ENCODE measurements around the gene FCHSD1. TPM values are rescaled to one million over a fixed set of nuclear protein-coding genes. Genes with fewer than 3 reads are reported as not detected.
A peak's percentile ranks its signal among the peaks of the same experiment; 100 is the strongest.

FCHSD1 gene
- total RNA-seq, 1 donor, result 41.1 TPM

DNA sequence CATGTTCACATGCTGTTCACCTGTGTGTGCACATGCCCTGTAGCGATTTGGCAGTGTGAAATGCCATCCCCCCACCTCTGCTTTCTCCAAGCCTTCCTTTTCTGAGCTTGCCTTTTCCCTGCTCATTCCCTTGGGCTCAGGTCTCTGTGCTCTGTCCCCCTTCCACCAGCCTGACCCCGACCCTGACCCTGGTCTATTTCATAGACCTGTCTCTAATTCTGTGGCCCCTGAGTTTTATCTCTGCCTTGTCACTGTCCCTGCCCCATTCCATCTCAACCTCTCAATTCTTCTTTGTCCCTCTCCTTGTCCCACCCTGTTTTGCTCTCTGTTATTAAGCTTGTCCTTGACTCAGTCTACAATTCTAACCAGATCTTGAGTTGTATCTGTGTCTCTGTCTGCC, 30.1 kb upstream of the FCHSD1 start:
- Histone ChIP-seq H3K4me3 (ENCODE audit: low read length) (peak overlapping the region; percentile 52), H3K4me1 (ENCODE audit: insufficient read depth, low read length) (peaks cover 42% of the 10 kb centered on the region), H3K27me3 (ENCODE audit: insufficient read depth, low read length) (no peaks in the 10 kb centered on the region), H3K9me3 (ENCODE audit: low read depth, low read length) (no peaks in the 10 kb centered on the region)

DNA sequence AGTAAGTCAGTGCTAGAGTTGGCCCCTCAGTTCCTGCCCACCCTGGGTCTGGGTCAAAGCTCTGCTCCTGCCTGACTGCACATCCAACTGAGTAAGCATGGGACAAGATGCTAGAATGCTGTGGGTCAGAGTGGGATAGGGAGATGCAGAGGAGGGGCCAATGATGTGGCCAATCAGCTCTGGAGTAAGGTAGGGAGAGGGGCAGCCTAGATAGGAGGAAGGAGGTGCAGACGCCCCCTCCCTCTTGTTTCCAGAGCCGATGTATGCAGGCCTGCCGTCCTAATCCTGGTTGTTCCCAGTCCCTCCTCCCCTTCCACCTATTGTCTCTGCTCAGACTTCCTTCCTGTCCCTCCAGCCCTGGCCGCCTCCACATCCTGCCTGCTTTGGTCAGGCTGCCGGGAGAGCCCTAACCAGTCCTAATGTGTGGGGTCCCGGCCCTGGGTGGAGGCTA, 29.6 kb upstream of the FCHSD1 start:
- H3K4me3 ChIP-seq (ENCODE audit: low read length), result peak overlapping the region; percentile 52
- no peaks in the 10 kb centered on the region for H3K27me3 ChIP-seq (ENCODE audit: insufficient read depth, low read length)
- H3K9me3 ChIP-seq (ENCODE audit: low read depth, low read length), result no peaks in the 10 kb centered on the region
- peaks cover 41% of the 10 kb centered on the region for H3K4me1 ChIP-seq (ENCODE audit: insufficient read depth, low read length)

DNA sequence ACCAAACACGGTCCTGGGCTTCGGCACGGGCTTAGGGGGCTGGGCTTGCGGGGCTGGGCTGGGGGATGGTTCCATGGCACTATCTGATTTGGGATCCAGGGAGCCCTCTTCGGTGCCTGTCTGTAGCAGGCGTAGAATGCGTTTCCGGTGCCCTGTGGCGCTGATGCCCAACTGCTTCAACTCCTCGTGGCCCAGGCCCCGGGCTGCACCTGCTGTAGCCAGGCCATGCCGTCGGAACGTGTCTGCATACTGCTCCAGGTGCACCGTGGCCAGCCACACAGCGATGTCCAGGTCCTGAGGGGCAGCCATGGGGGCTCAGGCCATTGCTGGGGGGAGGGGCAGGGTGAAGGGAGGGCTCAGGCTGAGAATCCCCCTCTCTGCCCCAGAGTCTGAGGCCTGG, 29.0 kb upstream of the FCHSD1 start:
- H3K27me3 ChIP-seq (ENCODE audit: insufficient read depth, low read length), result no peaks in the 10 kb centered on the region
- H3K4me1 ChIP-seq (ENCODE audit: insufficient read depth, low read length), result peaks cover 35% of the 10 kb centered on the region
- no peaks in the 10 kb centered on the region for H3K9me3 ChIP-seq (ENCODE audit: low read depth, low read length)
- no peak overlapping the region for H3K4me3 ChIP-seq (ENCODE audit: low read length)

DNA sequence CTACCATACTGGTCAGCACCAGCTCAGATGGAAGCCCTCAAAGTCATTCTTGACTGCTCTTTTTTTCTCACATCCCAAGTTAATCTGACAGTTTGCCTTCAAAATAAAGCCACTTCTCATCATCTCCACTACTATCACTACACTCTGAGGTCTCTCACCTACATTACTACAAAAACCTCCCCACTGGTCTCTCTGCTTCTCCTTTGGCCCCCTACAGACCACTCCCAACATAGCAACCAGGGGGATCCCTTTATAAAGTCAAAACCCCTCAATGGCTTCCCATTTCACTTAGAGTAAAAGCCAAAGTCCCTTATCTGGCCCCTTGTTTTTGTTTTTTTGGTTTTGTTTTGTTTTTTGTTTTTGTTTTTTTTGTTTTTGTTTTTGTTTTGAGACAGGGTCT, 26.2 kb upstream of the FCHSD1 start:
- Histone ChIP-seq H3K4me1 (ENCODE audit: insufficient read depth, low read length) (peaks cover 16% of the 10 kb centered on the region), H3K4me3 (ENCODE audit: low read length) (no peak overlapping the region), H3K27me3 (ENCODE audit: insufficient read depth, low read length) (no peaks in the 10 kb centered on the region), H3K9me3 (ENCODE audit: low read depth, low read length) (no peaks in the 10 kb centered on the region)

DNA sequence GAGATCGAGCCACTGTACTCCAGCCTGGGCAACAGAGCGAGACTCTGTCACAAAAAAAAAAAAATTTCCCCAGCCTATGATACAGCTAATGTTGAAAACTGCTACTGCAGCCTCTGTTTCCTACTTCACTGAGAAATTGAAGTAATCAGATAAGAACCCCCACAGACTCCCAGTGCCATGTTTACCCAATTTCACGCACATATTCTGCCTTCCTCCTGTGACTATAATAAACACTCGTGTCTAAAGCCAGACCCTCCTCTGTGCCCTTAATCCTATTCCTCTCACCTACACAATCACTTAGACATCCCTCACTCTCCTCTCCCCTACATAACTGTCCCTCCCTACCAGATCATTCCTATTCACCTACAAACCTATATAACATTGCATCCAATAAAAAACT, 24.5 kb upstream of the FCHSD1 start:
- Histone ChIP-seq H3K4me3 (ENCODE audit: low read length) (no peak overlapping the region), H3K9me3 (ENCODE audit: low read depth, low read length) (no peaks in the 10 kb centered on the region)

DNA sequence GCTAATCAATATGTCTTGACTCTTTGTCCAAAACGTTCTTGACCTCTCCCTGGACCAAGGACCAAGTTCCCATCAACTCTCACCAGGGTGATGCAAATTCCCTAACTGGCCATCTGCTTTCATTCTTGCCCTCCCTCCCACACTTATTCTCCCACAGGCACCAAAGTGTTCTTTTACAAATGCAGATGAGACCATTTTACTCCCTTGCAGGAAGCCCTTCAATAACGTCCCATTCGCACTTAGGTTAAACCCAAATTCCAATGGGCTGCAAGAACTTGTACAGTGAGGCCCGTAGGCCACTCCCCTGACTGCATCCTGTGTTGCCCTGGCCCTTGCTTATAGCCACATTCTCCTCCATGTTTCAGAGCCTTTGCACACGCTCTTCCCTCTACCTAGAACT, 23.5 kb upstream of the FCHSD1 start:
- Histone ChIP-seq H3K4me3 (ENCODE audit: low read length) (no peak overlapping the region), H3K4me1 (ENCODE audit: insufficient read depth, low read length) (no peaks in the 10 kb centered on the region), H3K9me3 (ENCODE audit: low read depth, low read length) (no peaks in the 10 kb centered on the region), H3K27me3 (ENCODE audit: insufficient read depth, low read length) (no peaks in the 10 kb centered on the region)

More for the DNA sequence above, 24.5 kb upstream of the FCHSD1 start:
- Histone ChIP-seq H3K27me3 (ENCODE audit: insufficient read depth, low read length) (no peaks in the 10 kb centered on the region), H3K4me1 (ENCODE audit: insufficient read depth, low read length) (peaks cover 2% of the 10 kb centered on the region)

DNA sequence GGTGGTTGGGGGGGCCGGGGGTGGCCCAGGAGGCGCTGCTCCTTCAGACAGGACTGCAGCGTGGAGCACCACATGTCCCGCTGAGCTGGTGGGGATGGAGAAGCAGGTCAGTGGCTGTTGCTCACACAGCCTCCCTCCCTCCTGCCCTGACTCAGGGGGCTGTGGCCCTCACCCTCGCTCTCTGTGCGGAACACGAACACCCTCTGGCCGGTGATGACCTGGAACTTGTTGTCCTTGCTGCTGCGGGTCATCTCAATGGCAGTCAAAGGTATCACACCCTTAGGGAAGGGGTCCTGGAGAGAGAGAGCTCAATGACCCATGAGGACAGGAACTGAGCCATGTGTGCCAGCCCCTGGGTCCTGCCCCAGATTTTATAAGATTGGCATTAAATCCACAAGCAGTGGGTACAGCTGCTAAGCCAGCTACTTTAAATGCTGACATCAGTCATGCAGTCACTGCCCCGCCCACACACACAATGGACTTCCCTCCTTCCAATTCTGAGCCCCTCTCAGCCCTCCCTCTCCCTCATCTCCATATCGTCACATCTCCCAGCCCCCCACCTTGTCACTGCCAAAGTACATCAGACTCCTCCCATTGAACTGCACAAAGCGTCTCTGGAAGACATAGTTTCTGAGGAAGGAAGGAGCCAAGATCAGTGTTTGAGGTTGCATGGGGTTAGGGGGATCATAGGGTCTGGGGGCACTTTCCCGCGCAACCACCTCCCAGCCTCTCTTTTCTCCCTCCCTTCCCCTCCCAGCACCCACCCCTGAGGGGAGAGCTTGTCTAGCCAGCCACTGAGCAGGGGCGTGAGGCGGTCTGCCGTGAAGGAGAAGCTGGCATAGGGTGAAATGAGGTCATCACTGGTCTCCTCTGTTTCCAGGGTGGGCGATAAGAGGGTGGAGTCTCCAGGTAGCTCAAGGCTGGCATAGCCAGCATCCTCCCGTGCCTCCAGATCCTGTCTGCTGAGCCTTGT, 21.9 kb upstream of the FCHSD1 start:
- Histone ChIP-seq H3K4me3 (ENCODE audit: low read length) (no peak overlapping the region), H3K27me3 (ENCODE audit: insufficient read depth, low read length) (no peaks in the 10 kb centered on the region), H3K4me1 (ENCODE audit: insufficient read depth, low read length) (no peaks in the 10 kb centered on the region), H3K9me3 (ENCODE audit: low read depth, low read length) (no peaks in the 10 kb centered on the region)

DNA sequence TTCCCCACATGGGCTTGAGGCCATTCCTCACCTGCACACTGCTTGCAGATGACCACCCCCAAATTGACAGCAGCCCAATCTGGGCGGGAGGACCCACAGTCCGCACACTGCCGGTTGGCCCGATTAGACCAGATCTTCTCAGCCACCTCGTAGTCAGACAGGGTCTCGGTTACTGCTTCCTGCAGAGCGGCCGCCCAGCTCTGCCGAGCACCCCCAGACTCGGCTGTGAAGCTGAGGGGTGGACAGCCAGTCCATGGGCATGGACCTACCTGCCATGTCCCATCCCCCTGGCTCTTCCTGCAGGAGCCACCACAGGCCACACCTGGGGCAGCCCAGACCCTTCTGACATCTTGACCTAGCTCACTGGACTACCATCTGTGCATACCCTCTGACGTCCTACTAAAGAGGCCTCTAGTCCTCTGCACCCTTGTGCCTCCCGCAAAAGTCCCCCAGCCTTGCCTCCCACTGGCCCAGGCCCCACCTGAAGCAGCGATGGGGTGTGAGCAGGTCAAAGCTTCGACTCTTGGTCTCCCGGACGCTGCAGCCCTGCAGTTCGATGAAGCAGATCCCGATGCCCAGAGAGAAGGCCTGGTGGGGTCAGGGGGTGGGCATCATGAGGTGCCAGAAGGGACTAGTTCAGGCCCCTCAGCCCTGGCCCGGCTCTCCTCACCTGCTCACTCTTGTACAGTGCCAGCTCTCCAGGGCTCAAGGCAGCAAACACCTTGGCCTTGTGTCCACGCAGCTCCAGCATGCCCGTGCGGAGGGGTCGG, 21.0 kb upstream of the FCHSD1 start:
- H3K9me3 ChIP-seq (ENCODE audit: low read depth, low read length), result no peaks in the 10 kb centered on the region
- no peaks in the 10 kb centered on the region for H3K27me3 ChIP-seq (ENCODE audit: insufficient read depth, low read length)
- H3K4me3 ChIP-seq (ENCODE audit: low read length), result no peak overlapping the region
- H3K4me1 ChIP-seq (ENCODE audit: insufficient read depth, low read length), result no peaks in the 10 kb centered on the region

DNA sequence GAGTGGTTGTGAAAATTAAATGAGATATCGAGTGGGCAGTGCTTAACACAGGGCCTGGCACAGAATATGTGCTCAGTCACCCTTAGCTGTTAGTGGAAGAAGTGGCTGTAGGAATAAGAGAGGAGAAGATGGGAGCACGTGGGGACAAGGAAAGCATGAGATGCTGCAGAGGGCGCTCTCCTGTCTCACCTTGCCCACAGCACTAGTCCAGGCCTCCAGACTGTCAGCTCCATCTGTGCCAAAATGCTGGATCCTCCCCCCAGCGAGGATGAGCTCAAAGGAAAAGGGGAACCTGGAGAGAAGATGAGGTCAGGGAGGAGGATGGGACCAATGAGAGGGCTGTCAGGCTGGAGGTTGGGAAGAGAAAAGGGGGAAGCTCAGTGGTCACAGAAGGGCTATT, 18.3 kb upstream of the FCHSD1 start:
- Histone ChIP-seq H3K4me1 (ENCODE audit: insufficient read depth, low read length) (peaks cover 6% of the 10 kb centered on the region), H3K27me3 (ENCODE audit: insufficient read depth, low read length) (no peaks in the 10 kb centered on the region), H3K9me3 (ENCODE audit: low read depth, low read length) (no peaks in the 10 kb centered on the region)

DNA sequence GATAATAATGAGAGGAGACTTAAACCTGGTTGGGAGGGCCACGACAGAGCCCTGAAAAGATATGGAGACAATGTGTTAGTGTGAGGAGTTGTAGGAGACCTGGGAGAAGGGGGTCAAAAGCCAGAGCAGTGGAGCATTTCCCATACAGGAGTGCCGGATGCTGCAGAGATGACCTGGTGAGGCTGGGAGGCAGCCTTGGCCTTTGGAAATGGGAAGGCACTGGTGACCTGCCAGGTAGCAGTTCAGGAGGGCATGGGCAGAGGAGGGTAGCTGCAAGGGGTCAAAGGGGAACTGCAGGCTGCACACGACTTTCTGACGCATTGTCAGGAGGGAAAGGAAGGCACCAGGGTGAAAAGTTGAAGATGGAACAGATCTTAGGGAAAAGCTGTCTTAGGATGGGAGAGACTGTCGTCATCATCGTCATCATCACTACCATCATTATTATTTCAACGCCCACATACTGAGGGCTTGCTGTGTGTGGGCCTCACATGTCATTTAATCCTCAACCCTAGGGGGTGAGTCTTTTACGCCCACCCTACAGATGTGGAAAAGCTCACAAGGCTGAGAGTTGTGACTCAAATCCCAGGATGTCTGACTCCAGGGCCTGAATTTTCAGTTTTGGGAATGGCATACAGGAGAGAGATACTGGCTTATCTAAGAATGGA, 17.5 kb upstream of the FCHSD1 start:
- H3K4me1 ChIP-seq (ENCODE audit: insufficient read depth, low read length), result peaks cover 6% of the 10 kb centered on the region
- H3K4me3 ChIP-seq (ENCODE audit: low read length), result no peak overlapping the region
- no peaks in the 10 kb centered on the region for H3K27me3 ChIP-seq (ENCODE audit: insufficient read depth, low read length)
- H3K9me3 ChIP-seq (ENCODE audit: low read depth, low read length), result no peaks in the 10 kb centered on the region

More for the DNA sequence above, 18.3 kb upstream of the FCHSD1 start:
- H3K4me3 ChIP-seq (ENCODE audit: low read length), result no peak overlapping the region

DNA sequence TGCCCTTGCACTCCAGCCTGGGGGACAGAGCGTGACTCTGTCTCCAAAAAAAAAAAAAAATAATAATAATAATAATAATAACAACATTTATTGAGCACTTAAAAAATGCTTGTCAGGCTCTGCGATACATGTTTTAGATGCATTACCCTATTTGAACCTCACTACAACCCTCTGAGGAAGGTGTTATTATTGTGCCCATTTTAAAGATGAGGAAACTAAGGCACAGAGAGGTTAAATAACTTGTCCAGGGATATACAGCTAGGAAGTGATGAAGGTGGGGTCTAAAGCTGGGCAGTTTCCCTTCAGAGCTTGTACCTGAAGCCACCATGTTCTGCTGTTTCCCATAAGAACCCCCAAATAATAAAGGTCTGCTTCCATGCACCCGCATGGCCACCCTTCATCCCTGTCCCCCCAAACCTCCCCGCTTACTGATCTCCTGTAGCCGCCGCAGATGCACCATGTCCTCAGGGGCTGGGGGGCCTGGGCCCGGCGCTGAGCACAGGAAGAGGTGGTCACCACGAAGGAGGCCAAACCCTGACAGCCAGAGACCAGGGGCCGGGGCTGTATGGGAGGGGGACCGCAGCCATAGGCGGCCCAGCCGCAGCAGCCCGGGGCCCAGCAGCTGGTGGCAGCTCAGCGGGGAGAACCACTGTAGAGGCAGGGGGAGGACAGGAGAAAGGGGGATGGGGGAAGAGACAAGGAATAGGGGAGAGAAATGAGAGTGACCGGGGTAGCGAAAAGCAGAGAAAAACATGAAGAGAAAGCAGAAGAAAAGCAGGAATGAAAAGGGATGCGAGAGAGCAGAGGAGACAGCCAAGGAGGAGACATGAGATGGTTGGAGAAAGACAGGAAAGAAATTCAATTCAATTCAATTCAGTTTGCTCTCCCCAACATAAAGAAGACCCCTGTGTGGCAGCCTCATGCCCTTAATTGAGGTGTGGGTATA, 15.1 kb upstream of the FCHSD1 start:
- H3K4me1 ChIP-seq (ENCODE audit: insufficient read depth, low read length), result peaks cover 6% of the 10 kb centered on the region
- H3K9me3 ChIP-seq (ENCODE audit: low read depth, low read length), result no peaks in the 10 kb centered on the region
- no peak overlapping the region for H3K4me3 ChIP-seq (ENCODE audit: low read length)
- H3K27me3 ChIP-seq (ENCODE audit: insufficient read depth, low read length), result no peaks in the 10 kb centered on the region

DNA sequence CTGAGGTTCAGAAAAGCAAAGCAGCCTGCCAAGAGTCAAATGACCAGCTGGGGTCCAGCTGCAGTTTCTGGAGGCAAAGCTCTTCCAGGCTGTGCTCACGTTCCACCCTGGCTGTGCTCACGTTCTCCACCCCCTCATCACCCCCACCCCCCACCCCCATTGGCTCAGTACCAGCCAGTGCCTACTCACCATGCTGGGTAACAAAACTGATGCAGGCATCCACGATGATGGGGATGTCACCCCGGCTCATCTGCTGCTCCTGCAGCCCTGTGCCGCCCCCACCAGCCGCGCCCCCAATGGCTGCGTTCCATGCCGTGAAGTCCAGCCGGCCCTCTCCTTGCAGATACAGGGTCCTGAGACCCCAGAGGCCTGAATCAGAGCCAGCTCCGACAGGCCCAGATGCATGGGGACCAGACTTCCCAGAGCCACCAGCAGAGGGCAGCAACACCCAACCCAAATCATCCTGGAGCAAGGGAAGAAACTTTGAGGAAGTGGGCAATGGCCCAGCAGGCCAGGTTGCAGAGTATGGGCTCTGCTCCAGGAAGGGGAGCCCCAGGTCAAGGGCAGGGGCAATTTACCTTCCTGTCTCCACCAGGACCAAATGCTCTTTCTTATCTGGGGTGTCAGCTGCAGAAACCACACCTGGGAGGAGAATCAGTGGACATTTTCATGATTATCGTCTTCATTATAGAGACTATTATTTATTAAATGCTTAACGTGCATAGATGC, 13.7 kb upstream of the FCHSD1 start:
- no peak overlapping the region for H3K4me3 ChIP-seq (ENCODE audit: low read length)
- peaks cover 6% of the 10 kb centered on the region for H3K4me1 ChIP-seq (ENCODE audit: insufficient read depth, low read length)
- no peaks in the 10 kb centered on the region for H3K9me3 ChIP-seq (ENCODE audit: low read depth, low read length)
- H3K27me3 ChIP-seq (ENCODE audit: insufficient read depth, low read length), result no peaks in the 10 kb centered on the region

DNA sequence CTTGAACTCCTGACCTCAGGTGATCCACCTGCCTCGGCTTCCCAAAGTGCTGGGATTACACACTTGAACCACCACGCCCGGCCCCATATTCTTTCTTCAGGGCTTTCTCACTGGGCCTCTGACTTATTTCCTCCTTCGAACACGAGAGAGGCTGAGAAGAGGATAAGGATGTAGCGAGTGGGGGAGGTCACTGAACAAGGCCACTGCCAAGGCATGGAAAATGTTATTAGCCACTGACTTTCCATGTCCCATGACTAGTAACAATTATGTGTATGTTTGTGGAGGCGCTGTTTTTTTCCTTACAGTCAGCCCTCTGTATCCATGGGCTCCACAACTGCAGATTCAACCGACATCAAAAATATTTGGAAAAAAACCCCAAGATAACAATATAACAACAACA, 12.3 kb upstream of the FCHSD1 start:
- H3K27me3 ChIP-seq (ENCODE audit: insufficient read depth, low read length), result no peaks in the 10 kb centered on the region
- no peaks in the 10 kb centered on the region for H3K9me3 ChIP-seq (ENCODE audit: low read depth, low read length)
- H3K4me3 ChIP-seq (ENCODE audit: low read length), result no peak overlapping the region
- H3K4me1 ChIP-seq (ENCODE audit: insufficient read depth, low read length), result peaks cover 6% of the 10 kb centered on the region

DNA sequence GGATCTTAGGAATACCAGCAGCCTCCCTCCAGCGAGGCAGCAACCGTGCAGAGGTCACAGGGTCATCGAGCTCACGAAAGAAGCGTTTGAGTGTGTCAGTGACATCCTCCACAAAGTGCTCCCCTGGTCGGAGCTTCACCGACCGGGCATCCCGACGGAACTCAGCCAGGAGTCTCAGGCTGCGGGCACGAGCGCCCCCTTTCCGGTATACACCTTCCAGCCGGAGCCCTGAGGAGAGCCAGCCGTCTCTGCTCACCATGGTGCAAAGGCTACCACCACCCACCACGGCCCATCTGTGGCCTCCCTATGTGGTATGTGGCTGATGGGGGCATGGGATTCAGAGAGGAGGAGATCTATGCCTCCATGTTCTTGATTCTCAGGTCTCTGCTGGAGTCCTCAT, 10.8 kb upstream of the FCHSD1 start:
- Histone ChIP-seq H3K4me1 (ENCODE audit: insufficient read depth, low read length) (peaks cover 6% of the 10 kb centered on the region), H3K9me3 (ENCODE audit: low read depth, low read length) (no peaks in the 10 kb centered on the region), H3K4me3 (ENCODE audit: low read length) (no peak overlapping the region), H3K27me3 (ENCODE audit: insufficient read depth, low read length) (no peaks in the 10 kb centered on the region)

Data from mononuclear cell (primary cell).